Measurements from ENCODE around the gene HMGCL.

DNA sequence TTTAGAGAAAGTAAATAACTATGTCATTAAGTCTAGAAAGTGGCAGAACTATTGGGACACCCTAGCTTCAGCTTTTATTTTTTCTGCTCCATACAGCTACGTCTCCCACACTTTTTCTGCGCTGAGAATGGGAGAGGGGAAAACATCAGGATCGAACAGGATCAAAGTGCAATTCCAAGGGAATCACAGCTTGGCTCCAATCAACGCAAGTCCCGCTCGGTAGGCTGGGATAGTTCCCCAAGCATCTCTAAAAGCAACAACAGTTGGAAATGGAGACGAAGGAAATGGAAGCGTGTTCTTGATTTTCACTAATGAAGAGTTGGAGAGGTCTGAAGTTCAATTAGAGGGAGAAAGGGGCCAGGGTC, 536 bp downstream of the HMGCL start:
- TF ChIP-seq, protein P1, sequence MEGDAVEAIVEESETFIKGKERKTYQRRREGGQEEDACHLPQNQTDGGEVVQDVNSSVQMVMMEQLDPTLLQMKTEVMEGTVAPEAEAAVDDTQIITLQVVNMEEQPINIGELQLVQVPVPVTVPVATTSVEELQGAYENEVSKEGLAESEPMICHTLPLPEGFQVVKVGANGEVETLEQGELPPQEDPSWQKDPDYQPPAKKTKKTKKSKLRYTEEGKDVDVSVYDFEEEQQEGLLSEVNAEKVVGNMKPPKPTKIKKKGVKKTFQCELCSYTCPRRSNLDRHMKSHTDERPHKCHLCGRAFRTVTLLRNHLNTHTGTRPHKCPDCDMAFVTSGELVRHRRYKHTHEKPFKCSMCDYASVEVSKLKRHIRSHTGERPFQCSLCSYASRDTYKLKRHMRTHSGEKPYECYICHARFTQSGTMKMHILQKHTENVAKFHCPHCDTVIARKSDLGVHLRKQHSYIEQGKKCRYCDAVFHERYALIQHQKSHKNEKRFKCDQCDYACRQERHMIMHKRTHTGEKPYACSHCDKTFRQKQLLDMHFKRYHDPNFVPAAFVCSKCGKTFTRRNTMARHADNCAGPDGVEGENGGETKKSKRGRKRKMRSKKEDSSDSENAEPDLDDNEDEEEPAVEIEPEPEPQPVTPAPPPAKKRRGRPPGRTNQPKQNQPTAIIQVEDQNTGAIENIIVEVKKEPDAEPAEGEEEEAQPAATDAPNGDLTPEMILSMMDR (IDR thresholded peaks at IDR 0.05): no peak
- TF ChIP-seq EZH2 (IDR thresholded peaks at IDR 0.05) (no peak), EZH2phosphoT487 (IDR thresholded peaks at IDR 0.05) (no peak)

Measured in neural progenitor cell (in vitro differentiated cells).